Parathyroid adenoma (tissue), 2 donors: Measurements from ENCODE around the gene BARHL2.

Experiments used
- H2AFZ ChIP-seq: fragments of 300-600 bp; sonication (generic); one replicate; pipeline ENCODE4 v1.7.0; 2017; ENCODE audit warnings: antibody characterized with exemption, mild to moderate bottlenecking
- H3K27ac ChIP-seq: fragments of 300-600 bp; sonication (generic); one replicate; pipeline ENCODE4 v1.7.0; 2017
- H3K27me3 ChIP-seq: fragments of 300-600 bp; sonication (generic); one replicate; pipeline ENCODE4 v1.7.0; 2017; ENCODE audit warnings: low read length; ENCODE audit not compliant: control insufficient read depth, insufficient read depth
- H3K36me3 ChIP-seq: fragments of 300-600 bp; sonication (generic); one replicate; pipeline ENCODE4 v1.7.0; 2017; ENCODE audit warnings: low read length; ENCODE audit not compliant: control insufficient read depth, insufficient read depth
- H3K4me1 ChIP-seq: fragments of 300-600 bp; sonication (generic); one replicate; pipeline ENCODE4 v1.7.0; 2017; ENCODE audit warnings: control low read depth
- H3K4me2 ChIP-seq: fragments of 300-600 bp; sonication (generic); one replicate; pipeline ENCODE4 v1.7.0; 2017; ENCODE audit warnings: low read length
- H3K4me3 ChIP-seq: fragments of 300-600 bp; sonication (generic); one replicate; pipeline ENCODE4 v1.7.0; 2017; ENCODE audit warnings: low read depth, low read length
- H3K79me2 ChIP-seq: fragments of 300-600 bp; sonication (generic); one replicate; pipeline ENCODE4 v1.7.0; 2017; ENCODE audit warnings: control low read depth
- H3K9ac ChIP-seq: fragments of 300-600 bp; sonication (generic); one replicate; pipeline ENCODE4 v1.7.0; 2017; ENCODE audit warnings: mild to moderate bottlenecking
- H3K9me3 ChIP-seq: fragments of 300-600 bp; sonication (generic); one replicate; pipeline ENCODE4 v1.7.0; 2017; ENCODE audit warnings: low read length; ENCODE audit not compliant: control insufficient read depth
- CTCF ChIP-seq: fragments of 300-600 bp; sonication (generic); IDR thresholded peaks from one replicate; pipeline ENCODE4 v1.7.0; 2017; ENCODE audit warnings: antibody characterized with exemption, mild to moderate bottlenecking
- donor health status: primary hyperparathyroidism.

Gene BARHL2

GRCh38 chr1:90671741-90672140 is 45.4 kb downstream of the BARHL2 start:
- Histone ChIP-seq H3K4me3 (no peak overlapping the region), H3K9me3 (no peaks in the 10 kb centered on the region), H3K36me3 (no peaks in the 10 kb centered on the region), H3K4me2 (no peak overlapping the region), H3K27me3 (no peaks in the 10 kb centered on the region), H3K9ac (no peak overlapping the region), H3K4me1 (no peaks in the 10 kb centered on the region), H2AFZ (no peak overlapping the region), H3K79me2 (no peaks in the 10 kb centered on the region), H3K27ac (no peak overlapping the region)
- no peak for TF ChIP-seq CTCF

- Histone ChIP-seq H3K9me3 (no peaks in the 10 kb centered on the region), H3K4me2 (no peak overlapping the region), H3K9ac (no peak overlapping the region), H3K4me3 (no peak overlapping the region), H3K36me3 (no peaks in the 10 kb centered on the region), H3K27me3 (no peaks in the 10 kb centered on the region), H3K27ac (no peak overlapping the region), H3K79me2 (no peaks in the 10 kb centered on the region), H3K4me1 (no peaks in the 10 kb centered on the region), H2AFZ (no peak overlapping the region)
- TF ChIP-seq CTCF = no peak
These were observed 45.9 kb downstream of the BARHL2 start for GRCh38 chr1:90671251-90671650.
